Measurements from ENCODE around the gene MED26.
A peak's percentile ranks its signal among the peaks of the same experiment; 100 is the strongest.

The MED26 gene

DNA sequence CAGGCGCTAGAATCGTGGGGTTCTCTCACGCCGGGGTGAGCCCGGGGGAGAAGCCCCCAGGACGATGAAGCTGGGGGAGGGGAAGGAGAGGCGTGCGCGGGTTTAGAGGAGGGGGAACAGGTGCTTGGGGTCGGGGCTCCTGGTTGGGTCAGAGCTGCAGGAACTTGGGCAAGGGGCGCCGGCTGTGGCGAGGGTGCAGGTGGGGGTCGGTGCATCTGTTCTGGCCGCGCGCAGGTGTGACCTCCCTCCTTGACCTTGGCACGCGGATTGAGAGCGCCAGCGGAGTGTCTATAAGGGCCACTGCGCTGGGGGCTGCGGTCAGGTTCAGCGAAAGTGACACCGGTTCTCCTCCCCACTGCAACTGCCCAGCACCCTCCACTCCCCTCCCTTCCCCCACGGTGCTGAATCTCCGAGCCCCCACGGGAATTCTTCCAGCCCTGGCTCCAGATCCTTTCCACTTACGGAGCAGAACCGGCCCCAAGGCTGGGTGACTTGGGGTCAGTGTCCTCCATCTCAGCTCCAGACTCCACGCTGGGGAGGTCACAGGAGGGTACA lies 33.6 kb upstream of the MED26 start:
- H3K4me1 ChIP-seq (ENCODE audit: control insufficient read depth, insufficient read depth, low read length, poor library complexity, severe bottlenecking): peaks cover 19% of the 10 kb centered on the region
- H3K36me3 ChIP-seq (ENCODE audit: control insufficient read depth, insufficient read depth, low read length): peaks cover 16% of the 10 kb centered on the region
- H3K9me3 ChIP-seq (ENCODE audit: control insufficient read depth, low read length): no peaks in the 10 kb centered on the region
- no peaks in the 10 kb centered on the region for H3K27me3 ChIP-seq (replicated peaks; ENCODE audit: control insufficient read depth, insufficient read depth, low read length, poor library complexity, severe bottlenecking)
- H3K4me3 ChIP-seq (ENCODE audit: insufficient read depth, low read depth, low read length, poor library complexity, severe bottlenecking): peak overlapping the region; percentile 75
- DNase-seq: no peak
- H3K27ac ChIP-seq (ENCODE audit: insufficient read depth, low read length, poor library complexity, severe bottlenecking): no peak overlapping the region

DNA sequence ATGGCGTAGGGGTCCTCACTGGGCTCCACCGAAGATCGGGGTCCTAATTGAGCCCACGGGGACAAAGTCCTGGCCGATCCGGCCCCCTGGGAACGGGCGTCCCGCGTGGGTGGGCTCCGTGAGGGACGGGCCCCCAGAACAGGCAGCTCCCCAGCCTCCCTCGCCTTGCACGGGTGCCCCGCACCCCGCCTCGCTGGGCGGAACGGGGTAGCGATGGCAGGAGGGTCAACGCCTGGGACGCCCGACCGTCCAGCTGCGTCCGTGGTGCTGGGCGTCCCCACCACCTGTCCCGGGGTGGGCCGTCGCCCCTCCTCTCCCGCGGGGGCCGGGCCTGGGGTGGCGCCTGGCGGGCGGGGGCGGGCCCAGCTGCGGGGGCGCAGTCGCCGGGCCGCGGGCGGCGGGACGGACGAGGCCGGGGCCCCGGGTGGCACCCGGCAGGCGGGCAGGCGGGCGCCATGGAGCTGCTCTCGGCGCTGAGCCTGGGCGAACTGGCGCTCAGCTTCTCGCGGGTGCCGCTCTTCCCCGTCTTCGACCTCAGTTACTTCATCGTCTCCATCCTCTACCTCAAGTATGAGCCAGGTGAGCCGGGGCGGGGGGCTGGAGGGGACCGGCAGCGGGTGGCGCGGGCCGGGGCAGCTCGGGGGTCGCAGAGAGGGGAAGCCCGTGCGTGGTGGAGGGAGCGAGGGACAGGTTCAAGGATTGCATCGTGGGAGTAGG lies 32.9 kb upstream of the MED26 start, which contains the start of gene TMEM38A:
TMEM38A (plus strand) TSS at position 377 of the 717 bp plus-strand sequence; CDS start at position 456, 79 bp downstream.
- Histone ChIP-seq H3K36me3 (ENCODE audit: control insufficient read depth, insufficient read depth, low read length) (peaks cover 20% of the 10 kb centered on the region), H3K27me3 (replicated peaks; ENCODE audit: control insufficient read depth, insufficient read depth, low read length, poor library complexity, severe bottlenecking) (no peaks in the 10 kb centered on the region), H3K4me3 (ENCODE audit: insufficient read depth, low read depth, low read length, poor library complexity, severe bottlenecking) (peak within 1 kb of the TSS; percentile 75), H3K27ac (ENCODE audit: insufficient read depth, low read length, poor library complexity, severe bottlenecking) (peak within 1 kb of the TSS; percentile 87), H3K9me3 (ENCODE audit: control insufficient read depth, low read length) (no peaks in the 10 kb centered on the region), H3K4me1 (ENCODE audit: control insufficient read depth, insufficient read depth, low read length, poor library complexity, severe bottlenecking) (peaks cover 19% of the 10 kb centered on the region)
- peak; percentile 27 to 41 (median 28) for DNase-seq

GRCh38 chr19:16659832-16660708 lies 32.1 kb upstream of the MED26 start, which contains the start of gene SMIM7:
SMIM7 (minus strand) TSS chr19:16660144; CDS start chr19:16660110, 34 bp downstream.
- Histone ChIP-seq H3K4me3 (ENCODE audit: insufficient read depth, low read depth, low read length, poor library complexity, severe bottlenecking) (peak within 1 kb of the TSS; percentile 75), H3K9me3 (ENCODE audit: control insufficient read depth, low read length) (no peaks in the 10 kb centered on the region), H3K4me1 (ENCODE audit: control insufficient read depth, insufficient read depth, low read length, poor library complexity, severe bottlenecking) (peaks cover 19% of the 10 kb centered on the region)

DNA sequence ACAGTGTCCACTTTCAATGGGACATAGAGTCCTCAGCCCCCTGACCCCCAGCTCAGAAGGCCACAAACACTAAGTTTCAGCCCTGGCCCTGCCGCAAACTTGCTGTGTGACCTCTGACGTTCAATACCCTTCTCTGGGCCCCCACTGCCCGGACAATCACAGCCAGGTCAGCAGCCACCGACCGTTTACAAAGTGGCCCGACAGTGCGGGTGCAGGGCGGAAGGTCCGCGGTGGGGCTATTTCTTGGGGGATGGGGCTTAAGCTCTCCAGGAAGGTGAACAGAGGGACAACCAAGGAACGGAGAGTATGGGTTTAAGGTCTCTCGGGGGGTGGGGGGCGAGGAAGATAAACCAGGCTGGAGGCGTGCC lies 31.4 kb upstream of the MED26 start:
- Histone ChIP-seq H3K36me3 (ENCODE audit: control insufficient read depth, insufficient read depth, low read length) (peaks cover 31% of the 10 kb centered on the region), H3K9me3 (ENCODE audit: control insufficient read depth, low read length) (no peaks in the 10 kb centered on the region), H3K27ac (ENCODE audit: insufficient read depth, low read length, poor library complexity, severe bottlenecking) (peak overlapping the region; percentile 87), H3K4me3 (ENCODE audit: insufficient read depth, low read depth, low read length, poor library complexity, severe bottlenecking) (peak overlapping the region; percentile 75), H3K4me1 (ENCODE audit: control insufficient read depth, insufficient read depth, low read length, poor library complexity, severe bottlenecking) (peaks cover 19% of the 10 kb centered on the region), H3K27me3 (replicated peaks; ENCODE audit: control insufficient read depth, insufficient read depth, low read length, poor library complexity, severe bottlenecking) (no peaks in the 10 kb centered on the region)
- DNase-seq: no peak

More at GRCh38 chr19:16659832-16660708, 32.1 kb upstream of the MED26 start, which contains the start of gene SMIM7:
- peak; percentile 97 to 99 (median 97) for DNase-seq
- Histone ChIP-seq H3K27me3 (replicated peaks; ENCODE audit: control insufficient read depth, insufficient read depth, low read length, poor library complexity, severe bottlenecking) (no peaks in the 10 kb centered on the region), H3K27ac (ENCODE audit: insufficient read depth, low read length, poor library complexity, severe bottlenecking) (peak within 1 kb of the TSS; percentile 87), H3K36me3 (ENCODE audit: control insufficient read depth, insufficient read depth, low read length) (peaks cover 24% of the 10 kb centered on the region)

DNA sequence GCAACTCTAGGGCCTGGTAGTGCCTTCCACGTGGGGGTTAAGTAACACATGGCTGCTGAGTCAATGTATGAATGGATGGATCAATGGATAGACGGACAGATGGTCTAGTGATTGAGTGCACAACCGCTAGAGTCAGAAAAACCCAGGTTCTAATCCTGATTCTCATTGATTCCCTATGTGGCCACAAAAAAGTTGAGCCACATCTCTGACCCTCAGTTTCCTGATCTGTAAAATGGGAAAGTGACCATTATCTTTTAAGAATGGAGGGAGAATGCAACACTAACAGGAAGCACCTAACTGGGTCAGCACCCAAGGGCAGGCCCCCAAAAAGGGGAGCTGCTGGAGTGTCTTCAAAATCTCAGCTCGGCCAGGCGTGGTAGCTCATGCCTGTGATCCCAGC lies 29.4 kb upstream of the MED26 start:
- Histone ChIP-seq H3K27me3 (replicated peaks; ENCODE audit: control insufficient read depth, insufficient read depth, low read length, poor library complexity, severe bottlenecking) (no peaks in the 10 kb centered on the region), H3K36me3 (ENCODE audit: control insufficient read depth, insufficient read depth, low read length) (peaks cover 48% of the 10 kb centered on the region), H3K27ac (ENCODE audit: insufficient read depth, low read length, poor library complexity, severe bottlenecking) (no peak overlapping the region), H3K4me1 (ENCODE audit: control insufficient read depth, insufficient read depth, low read length, poor library complexity, severe bottlenecking) (peaks cover 19% of the 10 kb centered on the region), H3K4me3 (ENCODE audit: insufficient read depth, low read depth, low read length, poor library complexity, severe bottlenecking) (no peak overlapping the region), H3K9me3 (ENCODE audit: control insufficient read depth, low read length) (no peaks in the 10 kb centered on the region)
- DNase-seq: no peak

- Histone ChIP-seq H3K36me3 (ENCODE audit: control insufficient read depth, insufficient read depth, low read length) (peaks cover 63% of the 10 kb centered on the region), H3K4me1 (ENCODE audit: control insufficient read depth, insufficient read depth, low read length, poor library complexity, severe bottlenecking) (peaks cover 10% of the 10 kb centered on the region), H3K27me3 (replicated peaks; ENCODE audit: control insufficient read depth, insufficient read depth, low read length, poor library complexity, severe bottlenecking) (no peaks in the 10 kb centered on the region), H3K4me3 (ENCODE audit: insufficient read depth, low read depth, low read length, poor library complexity, severe bottlenecking) (no peak overlapping the region), H3K27ac (ENCODE audit: insufficient read depth, low read length, poor library complexity, severe bottlenecking) (no peak overlapping the region), H3K9me3 (ENCODE audit: control insufficient read depth, low read length) (no peaks in the 10 kb centered on the region)
- DNase-seq: no peak
Observed at GRCh38 chr19:16655727-16656126, 27.7 kb upstream of the MED26 start.

DNA sequence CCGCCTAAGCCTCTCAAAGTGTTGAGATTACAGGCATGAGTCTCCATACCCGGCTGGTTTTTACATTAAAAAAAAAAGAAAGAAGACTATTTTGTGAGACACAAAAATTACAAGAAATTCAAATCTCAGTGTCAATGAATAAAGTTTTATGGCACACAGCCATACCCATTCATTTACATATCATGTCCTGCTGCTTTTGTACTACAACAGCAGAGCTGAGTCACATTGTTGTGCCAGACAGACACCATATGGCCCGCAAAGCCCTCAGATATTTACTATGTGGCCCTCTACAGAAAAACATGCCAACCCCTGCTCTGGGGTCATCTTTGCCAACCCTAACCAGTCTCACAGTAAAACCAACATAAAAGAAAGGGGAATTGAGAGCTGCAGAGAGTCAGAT lies 26.6 kb upstream of the MED26 start:
- Histone ChIP-seq H3K36me3 (ENCODE audit: control insufficient read depth, insufficient read depth, low read length) (peaks cover 64% of the 10 kb centered on the region), H3K27ac (ENCODE audit: insufficient read depth, low read length, poor library complexity, severe bottlenecking) (no peak overlapping the region)
- no peak for DNase-seq

GRCh38 chr19:16654140-16654539 lies 26.1 kb upstream of the MED26 start:
- no peak for DNase-seq
- Histone ChIP-seq H3K36me3 (ENCODE audit: control insufficient read depth, insufficient read depth, low read length) (peaks cover 64% of the 10 kb centered on the region), H3K4me3 (ENCODE audit: insufficient read depth, low read depth, low read length, poor library complexity, severe bottlenecking) (no peak overlapping the region), H3K9me3 (ENCODE audit: control insufficient read depth, low read length) (no peaks in the 10 kb centered on the region), H3K27ac (ENCODE audit: insufficient read depth, low read length, poor library complexity, severe bottlenecking) (no peak overlapping the region), H3K4me1 (ENCODE audit: control insufficient read depth, insufficient read depth, low read length, poor library complexity, severe bottlenecking) (peaks cover 6% of the 10 kb centered on the region), H3K27me3 (replicated peaks; ENCODE audit: control insufficient read depth, insufficient read depth, low read length, poor library complexity, severe bottlenecking) (no peaks in the 10 kb centered on the region)

More for the DNA sequence above, 26.6 kb upstream of the MED26 start:
- Histone ChIP-seq H3K27me3 (replicated peaks; ENCODE audit: control insufficient read depth, insufficient read depth, low read length, poor library complexity, severe bottlenecking) (no peaks in the 10 kb centered on the region), H3K4me1 (ENCODE audit: control insufficient read depth, insufficient read depth, low read length, poor library complexity, severe bottlenecking) (peaks cover 10% of the 10 kb centered on the region), H3K9me3 (ENCODE audit: control insufficient read depth, low read length) (no peaks in the 10 kb centered on the region), H3K4me3 (ENCODE audit: insufficient read depth, low read depth, low read length, poor library complexity, severe bottlenecking) (no peak overlapping the region)

GRCh38 chr19:16652854-16653253 lies 24.9 kb upstream of the MED26 start:
- Histone ChIP-seq H3K36me3 (ENCODE audit: control insufficient read depth, insufficient read depth, low read length) (peaks cover 59% of the 10 kb centered on the region), H3K4me3 (ENCODE audit: insufficient read depth, low read depth, low read length, poor library complexity, severe bottlenecking) (no peak overlapping the region), H3K9me3 (ENCODE audit: control insufficient read depth, low read length) (no peaks in the 10 kb centered on the region), H3K4me1 (ENCODE audit: control insufficient read depth, insufficient read depth, low read length, poor library complexity, severe bottlenecking) (no peaks in the 10 kb centered on the region), H3K27me3 (replicated peaks; ENCODE audit: control insufficient read depth, insufficient read depth, low read length, poor library complexity, severe bottlenecking) (no peaks in the 10 kb centered on the region), H3K27ac (ENCODE audit: insufficient read depth, low read length, poor library complexity, severe bottlenecking) (no peak overlapping the region)
- no peak for DNase-seq

All from effector memory CD4-positive, alpha-beta T cell (primary cell).